Stimulated activated CD8-positive, alpha-beta memory T cell treated with anti-CD3 and anti-CD28 coated beads, Interleukin-12 subunit alpha, Interleukin-12 subunit beta, amount 100 ng/mL, for 24 hours (primary cell): ENCODE data around the gene MRPL44.
"Not testable (repeated sequence)": the region's sequence is repeated elsewhere in the genome, so short reads cannot be mapped to it uniquely, and the experiment has no call there.

Source experiments
- DNase-seq: peaks from one replicate; pipeline ENCODE4 v3.0.0-alpha.2; 2020; ENCODE audit errors: extremely low read depth

The MRPL44 gene

DNA sequence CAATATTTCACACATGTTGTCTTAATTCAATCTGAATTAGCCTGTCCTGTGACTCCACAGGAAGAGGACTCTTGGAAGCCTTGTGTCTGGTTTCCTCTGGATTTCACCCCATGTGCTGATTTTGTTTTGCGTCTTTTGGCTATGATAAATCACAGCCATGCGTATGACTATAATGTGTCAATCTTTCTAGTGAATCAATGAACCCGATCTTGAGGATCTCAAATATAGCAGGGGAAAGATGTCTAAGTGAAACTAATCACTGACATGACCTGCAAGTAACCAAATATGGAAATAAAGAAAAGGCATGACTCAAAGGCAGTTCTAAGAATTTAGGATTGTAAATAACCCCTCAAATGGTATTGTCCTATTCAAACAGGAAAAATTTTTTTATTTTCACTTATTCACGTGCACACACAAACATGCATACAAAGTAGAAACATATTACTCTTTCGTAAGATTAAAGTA lies 20.4 kb upstream of the MRPL44 start:
- no peak for DNase-seq

DNA sequence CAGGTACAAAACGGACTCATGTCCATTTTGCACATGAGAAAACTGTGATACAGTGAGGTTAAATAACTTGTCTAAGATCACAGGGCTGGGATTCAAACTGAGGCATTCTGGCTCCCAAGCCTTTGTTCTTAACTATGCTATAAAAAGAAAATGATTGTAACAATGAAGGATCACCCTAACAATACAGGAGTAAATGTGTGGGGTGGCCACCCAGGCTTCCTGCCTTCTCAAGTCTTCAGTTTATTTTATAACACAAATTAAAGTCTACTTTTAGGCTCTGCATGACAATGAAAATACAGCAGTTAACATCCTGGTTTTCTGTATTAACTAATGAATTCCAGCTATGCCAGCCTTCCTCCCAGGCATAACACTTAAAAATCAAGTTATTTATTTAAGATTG lies 19.7 kb upstream of the MRPL44 start:
- no peak for DNase-seq

DNA sequence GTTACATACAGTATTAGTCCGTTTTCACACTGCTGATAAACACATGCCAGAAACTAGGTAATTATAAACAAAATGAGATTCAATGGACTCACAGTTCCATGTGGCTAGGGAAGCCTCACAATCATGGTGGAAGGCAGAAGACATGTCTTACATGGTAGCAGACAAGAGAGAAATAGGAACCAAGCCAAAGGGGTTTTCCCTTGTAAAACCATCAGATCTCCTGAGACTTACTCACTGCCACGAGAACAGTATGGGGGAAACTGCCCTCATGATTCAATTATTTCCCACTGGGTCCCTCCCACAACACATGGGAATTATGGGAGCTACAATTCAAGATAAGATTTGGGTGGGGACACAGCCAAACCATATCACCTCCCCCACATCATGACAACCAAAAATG lies 17.8 kb upstream of the MRPL44 start:
- not testable (repeated sequence) for DNase-seq

DNA sequence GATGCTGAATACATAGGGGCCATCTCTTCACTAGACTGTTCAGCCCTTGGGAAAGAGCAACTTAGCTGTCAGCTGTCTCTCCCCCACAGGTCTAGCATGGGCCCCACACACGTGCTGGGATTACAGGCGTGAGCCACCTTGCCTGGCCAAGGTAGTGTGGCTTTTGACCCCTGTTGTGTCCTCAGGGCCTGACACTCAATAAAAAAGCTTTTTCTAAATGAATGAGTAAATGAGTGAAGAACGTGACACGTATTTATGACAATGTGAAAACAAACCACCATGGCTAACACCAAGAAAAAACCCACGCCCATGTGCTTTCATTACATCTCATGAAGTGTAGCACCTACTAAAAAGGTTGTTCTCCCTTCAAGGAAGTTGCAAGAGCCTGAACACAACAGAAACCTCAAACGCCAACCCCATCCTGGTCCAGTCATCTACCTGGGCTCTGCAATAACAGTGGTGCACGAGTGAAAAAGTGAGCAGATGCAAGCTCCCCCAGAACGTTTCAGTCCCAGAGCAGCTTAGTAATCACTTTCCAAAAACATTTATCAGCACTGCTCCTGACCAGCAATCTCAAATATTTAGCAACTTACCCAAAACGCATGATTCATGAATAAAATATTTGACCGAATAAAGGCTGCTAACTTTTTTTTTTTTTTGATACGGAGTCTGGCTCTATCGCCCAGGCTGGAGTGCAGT lies 15.5 kb upstream of the MRPL44 start:
- peak; percentile 49 for DNase-seq

DNA sequence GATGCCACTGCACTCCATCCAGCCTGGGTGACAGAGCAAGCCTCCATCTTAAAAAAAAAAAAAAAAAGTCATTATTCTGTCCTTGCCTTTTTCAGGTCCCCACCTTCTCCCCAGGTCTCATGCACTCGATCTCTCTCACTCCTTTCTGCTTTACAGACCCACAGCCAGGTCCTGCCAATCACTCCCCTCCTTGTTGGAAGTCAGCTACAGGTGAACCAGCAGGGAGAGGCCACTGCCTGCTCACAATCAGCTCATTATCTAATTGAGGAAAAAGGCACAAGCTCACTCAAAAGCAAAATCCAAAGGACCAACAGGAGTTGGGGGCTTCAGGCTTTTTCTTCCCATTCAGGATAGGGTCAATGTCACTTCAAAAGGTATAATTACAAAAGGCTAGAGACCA lies 14.1 kb upstream of the MRPL44 start:
- DNase-seq, result no peak

DNA sequence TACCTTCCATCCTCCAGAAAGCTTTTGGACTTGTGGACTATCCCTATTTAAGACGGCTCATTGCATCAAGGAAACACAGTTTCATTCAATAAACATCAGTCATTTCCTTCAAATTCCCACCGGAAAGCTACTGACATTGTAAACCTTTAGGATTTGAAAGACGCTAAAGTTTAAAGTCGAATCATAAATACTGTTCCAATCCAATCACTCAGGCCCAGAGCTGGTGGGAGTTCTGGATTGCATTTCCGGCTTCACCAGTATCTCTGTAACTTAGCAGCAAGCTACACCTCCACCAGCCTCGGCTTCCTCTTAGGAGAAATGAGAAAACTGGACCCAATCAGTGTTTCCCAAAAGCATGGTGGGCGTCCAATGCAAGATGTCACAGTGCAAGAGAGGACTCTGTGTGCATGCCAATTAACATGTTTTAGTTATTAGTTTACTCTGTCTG lies 13.7 kb upstream of the MRPL44 start:
- no peak for DNase-seq

DNA sequence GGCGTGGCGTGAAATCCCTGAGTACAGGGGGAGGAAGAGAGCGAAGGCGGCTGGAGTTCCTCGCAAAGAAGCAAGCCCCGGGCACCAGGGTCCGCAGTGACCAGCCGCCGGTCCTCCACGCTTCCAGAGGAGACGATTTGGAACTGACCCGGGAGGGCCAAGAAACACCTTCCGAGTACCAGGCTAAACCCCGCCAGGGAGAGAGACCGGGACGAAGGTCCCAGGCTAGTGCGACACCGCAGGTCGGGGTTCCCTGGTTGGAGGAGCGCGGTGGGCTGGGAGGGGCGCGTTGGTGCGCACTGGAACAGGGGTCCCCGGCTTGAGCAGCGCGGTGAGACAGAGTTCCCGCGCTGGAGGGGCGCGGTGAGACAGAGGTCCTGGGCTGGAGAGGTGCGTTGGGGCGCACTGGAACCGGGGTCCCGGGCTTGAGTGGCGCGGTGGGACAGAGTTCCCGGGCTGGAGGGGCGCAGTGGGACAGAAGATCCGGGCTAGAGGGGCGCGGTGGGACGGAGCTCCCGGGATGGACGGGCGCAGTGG lies 13.0 kb upstream of the MRPL44 start:
- no peak for DNase-seq

DNA sequence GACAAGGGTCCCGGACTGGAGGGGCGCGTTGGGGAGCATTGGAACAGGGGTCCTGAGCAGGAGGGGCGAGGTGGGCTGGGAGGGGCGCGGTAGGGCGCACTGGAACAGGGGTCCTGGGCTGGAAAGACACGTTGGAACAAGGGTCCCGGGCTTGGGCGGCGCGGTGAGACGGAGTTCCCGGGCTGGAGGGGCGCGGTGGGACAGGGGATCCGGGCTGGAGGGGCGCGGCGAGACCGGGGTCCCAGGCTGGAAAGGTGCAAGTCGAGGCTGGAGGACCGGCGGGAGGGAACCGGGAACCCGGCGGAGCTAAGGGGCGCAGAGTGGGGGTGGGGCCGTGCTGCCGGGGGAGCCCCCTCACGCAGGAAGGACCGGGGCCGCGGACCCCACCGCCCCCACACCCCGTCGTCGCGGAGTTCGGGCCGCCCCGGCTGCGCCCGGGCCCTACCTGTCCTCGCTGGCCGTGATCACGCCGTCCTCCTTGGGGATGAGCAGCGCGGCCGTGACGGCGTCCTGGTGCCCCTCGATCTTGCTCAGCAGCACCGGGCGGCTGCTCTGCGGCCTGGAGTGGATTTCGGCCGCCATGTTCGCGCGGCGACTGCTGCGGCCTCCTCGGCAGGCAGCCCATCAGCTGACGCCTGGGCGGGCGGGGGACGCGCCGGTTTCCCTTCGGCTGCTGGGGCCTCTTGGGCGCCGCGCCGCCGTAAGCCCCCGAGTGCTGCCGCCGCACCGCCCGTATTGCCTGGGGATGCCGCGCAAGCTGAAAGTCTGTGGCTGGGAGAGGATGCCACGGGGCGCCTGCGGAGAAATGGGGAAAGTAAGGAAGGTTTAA lies 12.3 kb upstream of the MRPL44 start, which contains the start of gene WDFY1:
WDFY1 (minus strand) TSS at position 633 of the 829 bp plus-strand sequence; CDS start at position 582, 51 bp downstream.
- peak; percentile 58 for DNase-seq

DNA sequence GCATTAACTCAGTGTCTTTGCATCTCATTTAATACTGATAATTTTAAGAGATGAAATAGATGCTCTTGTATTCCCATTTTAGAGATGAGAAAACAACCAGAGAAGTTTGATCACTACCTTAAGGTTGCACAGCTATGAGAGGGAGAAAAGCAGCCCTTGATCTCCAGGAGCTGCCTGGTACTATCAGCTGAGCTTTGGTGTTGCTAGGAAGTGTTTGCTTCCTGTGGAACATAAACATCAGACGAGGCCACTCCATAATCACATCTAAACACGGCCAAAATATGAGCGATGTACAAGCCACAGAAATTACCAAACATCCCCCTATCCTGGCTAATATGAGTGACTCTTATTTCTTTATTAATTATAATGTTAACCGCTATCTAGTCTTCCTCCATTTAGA lies 11.5 kb upstream of the MRPL44 start:
- no peak for DNase-seq

DNA sequence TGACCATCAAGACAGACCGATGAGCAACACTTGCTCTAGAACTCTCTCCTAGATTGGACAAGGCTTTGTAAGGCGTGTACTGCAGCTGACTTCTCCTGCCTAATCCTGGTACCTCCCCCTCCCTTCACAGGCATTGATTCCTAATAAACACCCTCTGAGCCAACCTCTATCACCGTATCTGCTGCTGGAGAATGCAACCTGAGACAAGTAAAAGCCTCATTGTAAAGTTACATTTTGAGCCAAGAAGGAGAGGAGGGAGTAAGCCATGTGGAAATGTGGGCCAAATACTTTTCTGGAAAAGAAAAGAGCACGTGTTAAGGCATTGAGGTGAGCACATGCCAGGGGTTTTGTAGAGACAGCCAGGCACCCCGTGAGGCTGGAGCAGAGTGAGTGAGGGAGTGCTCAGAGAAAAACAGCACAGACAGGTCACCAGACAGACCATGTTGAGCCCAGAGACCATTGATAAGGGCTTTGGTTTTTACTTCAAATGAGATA lies 9.5 kb upstream of the MRPL44 start:
- DNase-seq, result no peak

DNA sequence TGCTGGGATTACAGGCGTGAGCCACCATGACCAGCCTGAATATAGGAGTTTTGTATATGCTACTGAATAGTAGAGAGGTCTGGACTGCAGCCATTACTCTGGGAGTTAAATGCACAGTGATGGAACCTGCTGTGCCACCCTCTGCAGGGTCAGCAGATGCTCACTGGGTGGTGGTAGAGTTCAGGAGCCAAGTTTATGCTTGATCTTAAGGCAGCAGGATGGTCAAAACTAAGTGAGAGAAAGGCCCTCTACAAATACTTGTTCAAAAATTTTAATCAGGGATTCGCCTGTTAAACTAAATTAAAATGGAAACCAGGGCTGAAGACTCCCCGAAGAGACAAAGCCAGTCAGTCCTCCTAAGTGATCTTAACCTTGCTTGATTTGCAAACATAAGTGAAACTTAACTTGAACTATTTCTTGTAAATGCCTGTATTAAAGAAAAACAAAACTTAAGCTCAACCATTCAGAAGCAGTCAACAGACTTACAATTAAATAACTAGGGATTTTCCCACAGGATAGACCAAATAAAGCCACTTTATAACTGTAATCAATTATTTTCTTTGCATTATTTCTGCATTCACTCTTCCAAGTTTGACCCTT lies 7.9 kb upstream of the MRPL44 start:
- DNase-seq, result no peak

DNA sequence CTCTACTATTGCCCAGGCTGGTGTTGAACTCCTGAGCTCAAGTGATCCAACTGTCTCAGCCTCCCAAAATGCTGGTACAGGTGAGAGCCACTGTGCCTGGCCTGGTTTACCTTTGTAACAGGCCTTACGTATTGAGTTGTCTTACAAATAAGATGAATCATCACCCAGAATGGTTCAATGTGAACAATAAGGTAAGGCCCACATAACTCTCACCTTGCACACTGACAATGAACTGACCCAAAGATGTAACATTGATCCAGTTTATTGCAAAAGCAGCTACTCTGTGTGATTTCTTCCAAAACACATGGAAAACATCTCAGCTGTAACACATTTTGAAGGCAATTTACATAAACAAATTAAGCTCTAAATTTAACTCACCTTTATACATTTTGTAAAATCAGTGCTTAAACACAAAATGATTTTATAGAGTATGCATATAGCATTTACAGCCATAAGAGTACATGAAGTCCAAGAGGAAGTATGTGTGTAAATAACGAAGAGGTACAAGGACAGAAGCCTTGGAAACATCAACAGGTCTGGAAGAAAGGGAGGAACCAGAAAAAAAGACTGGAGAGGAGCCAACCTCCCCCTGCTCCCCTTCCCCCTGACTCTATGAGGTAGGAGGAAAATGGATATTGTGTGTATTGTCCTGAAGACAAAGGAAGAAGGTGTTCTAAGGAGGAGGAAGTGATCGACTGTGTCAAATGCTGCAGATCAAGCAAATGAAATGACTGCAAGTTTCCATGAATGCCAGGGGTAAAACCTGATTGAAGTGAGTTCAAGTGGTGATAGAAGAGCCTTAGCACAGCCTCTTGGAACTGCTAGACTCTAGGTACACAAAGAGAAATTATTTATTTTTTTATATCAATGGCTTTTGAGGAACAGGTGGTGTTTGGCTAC lies 6.6 kb upstream of the MRPL44 start:
- DNase-seq, result no peak

DNA sequence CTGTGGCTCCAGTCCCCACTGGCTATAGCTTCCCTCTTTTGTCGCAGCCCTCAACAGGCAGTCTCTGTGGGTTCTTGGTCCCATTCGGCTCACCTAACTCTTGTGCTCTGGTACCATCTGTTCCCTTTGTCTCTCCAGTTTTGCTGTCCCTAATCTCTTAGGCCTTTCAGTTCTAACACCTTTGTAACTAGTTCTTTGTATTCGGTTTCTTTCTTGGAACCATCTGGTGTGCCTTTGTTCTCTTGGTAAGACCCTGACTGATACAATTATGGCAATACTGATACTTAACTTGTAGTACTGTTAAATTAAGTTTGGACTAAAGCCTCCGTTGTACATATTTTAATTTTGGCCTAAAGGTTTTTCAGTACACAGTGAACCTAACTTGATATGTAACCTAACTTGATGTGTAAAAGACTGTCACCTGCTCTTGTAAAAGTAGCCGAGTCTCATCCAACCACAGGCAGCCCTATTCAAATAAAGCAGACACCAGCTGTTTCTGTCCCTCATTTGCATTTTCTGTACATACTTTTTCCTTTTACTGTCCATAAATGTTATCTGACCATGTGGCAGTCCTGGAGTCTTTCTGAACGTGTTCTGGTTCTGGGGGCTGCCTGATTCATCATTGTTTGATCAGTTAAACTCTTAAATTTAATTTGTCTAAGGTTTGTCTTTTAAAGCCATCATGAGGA lies 4.8 kb upstream of the MRPL44 start:
- no peak for DNase-seq

DNA sequence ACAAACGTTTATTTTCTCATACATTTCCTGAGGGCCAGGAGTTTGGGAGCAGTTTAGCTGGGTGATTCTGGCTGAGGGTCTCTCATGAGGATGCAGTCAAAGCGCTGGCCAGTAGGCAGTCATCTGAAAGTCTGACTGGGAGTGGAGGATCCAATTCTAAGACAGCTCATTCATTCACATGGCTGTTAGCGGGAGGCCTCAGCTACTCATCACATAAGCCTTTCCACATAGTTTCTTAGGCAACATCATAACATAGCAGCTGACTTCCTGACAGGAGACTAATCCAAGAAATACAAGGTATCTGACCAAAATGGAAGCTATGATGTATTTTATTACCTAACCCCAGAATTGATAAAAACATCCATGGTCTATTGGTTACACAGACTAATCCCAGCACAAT lies 2.9 kb upstream of the MRPL44 start:
- no peak for DNase-seq

DNA sequence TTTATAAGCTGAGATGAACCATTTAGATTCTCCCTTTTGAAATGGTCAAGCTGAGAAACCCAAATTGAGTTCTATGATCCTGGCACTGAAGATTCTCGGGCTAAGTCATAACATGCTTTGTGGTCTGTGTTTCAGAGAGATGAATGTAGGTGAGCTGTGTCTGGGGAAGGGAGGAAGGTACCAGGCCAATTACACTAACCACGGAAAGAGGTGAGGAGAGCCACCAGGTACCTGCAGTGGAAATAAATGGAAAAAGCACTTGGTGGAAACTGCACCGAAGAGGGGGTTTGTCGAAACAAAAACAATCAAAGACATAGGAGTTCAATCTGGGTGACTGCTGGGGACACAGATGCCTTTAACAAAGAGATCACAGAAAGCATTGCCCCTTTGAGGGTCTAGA lies 963 bp upstream of the MRPL44 start:
- no peak for DNase-seq

DNA sequence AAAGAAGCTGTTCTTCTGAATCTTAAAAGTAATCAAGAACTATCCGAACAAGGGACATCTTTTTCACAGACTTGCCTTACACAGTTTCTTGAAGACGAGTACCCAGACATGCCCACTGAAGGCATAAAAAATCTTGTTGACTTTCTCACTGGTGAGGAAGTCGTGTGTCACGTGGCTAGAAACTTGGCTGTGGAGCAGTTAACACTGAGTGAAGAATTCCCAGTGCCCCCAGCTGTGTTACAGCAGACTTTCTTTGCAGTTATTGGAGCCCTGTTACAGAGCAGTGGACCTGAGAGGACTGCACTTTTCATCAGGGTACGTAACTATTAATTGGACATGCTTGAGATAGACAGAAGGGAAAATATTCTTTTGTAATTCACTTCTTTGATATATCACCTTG lies 2.4 kb downstream of the MRPL44 start:
- DNase-seq, result no peak

DNA sequence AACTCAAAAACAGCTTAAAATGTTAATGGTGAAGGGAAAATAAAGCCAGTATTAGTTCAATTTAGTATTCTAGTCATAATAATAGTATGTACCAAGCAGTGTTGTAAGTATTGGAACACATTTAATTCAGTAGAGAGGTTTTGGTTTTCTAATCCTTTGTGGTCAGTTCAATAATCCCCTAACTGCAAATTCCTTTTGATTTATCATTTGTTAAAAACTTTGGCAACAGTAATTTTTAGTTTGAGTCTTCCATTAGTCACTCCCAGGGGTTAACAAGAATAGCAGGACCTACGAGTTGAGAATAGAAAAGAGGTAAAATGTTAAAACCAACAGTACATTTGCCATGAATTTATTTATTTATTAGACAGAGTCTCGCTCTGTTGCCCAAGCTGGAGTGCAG lies 10.7 kb downstream of the MRPL44 start:
- DNase-seq, result no peak

DNA sequence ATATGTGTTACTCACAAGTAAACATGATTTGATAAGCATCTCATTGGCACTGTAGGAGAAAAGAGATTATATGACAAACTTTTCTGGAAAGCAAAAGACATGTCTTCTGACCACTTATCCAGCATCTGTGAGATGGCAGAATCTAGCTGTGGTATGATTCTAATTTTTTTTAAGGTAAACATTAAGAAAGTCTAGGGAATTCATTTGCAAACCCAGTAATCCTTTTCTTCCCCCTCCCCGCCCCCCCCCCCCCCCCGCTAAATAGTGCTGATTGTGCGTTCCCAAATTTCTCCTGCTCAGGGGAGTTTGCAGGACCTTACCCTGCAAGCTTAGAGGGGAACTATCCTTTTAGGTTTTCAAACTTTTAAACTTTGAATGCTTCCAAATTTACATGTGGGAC lies 12.1 kb downstream of the MRPL44 start:
- no peak for DNase-seq

DNA sequence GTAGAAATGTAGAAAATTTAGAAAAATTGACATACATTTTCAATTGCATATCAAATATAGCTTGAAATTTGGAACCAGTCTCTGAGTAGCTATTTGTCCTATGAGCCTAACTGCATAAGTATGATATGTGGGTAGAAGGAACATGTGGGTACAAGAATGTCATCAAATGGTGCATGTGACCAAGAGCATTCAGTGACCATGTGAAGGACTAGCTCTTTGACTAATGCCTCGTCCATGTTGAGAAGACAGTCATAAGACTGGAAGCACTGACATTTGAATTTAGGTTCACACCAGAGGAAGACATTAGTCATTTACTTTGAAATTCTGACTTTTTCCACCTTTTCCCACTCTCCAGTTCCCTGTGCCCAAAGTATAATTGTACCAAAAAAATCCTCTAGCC lies 12.6 kb downstream of the MRPL44 start:
- no peak for DNase-seq

DNA sequence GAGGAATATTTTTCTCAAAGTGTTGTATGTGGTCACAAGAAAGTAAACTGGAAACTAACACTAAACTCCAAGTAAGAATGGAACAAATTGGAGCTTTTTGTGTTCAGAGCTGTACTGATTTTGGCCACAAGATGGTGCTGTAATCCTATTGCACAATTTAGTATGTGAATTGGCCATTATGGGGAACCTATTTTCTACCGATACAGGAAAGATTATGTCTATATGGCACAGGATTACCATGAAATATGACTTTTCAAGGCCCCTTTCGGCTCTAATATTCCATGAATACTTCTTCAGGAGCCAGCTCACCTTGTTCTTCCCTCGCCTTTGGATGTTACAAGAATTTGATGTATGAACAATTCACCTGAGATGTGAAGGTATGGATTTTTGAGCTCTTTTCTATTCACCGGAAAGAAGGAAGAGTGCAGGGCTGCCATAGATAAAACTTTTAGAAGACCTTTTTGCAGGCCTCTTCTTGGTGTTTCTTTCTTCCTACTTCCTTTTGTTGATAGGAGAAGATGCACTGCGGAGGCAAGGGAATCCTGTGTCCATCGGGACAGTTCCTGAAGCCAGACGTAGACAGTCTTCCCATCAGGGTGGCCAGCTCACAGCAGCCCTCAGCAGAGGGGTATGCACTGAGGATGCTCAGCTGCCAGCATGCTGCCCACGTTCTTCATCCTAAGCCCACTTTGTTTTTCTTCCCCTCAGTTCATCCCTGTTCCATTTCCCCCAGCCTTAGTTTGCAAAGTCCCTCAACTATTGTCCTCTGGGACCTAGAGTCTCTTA lies 13.3 kb downstream of the MRPL44 start:
- DNase-seq, result peak; percentile 8
